Measurements from ENCODE around the gene GJC2.

The GJC2 gene

DNA sequence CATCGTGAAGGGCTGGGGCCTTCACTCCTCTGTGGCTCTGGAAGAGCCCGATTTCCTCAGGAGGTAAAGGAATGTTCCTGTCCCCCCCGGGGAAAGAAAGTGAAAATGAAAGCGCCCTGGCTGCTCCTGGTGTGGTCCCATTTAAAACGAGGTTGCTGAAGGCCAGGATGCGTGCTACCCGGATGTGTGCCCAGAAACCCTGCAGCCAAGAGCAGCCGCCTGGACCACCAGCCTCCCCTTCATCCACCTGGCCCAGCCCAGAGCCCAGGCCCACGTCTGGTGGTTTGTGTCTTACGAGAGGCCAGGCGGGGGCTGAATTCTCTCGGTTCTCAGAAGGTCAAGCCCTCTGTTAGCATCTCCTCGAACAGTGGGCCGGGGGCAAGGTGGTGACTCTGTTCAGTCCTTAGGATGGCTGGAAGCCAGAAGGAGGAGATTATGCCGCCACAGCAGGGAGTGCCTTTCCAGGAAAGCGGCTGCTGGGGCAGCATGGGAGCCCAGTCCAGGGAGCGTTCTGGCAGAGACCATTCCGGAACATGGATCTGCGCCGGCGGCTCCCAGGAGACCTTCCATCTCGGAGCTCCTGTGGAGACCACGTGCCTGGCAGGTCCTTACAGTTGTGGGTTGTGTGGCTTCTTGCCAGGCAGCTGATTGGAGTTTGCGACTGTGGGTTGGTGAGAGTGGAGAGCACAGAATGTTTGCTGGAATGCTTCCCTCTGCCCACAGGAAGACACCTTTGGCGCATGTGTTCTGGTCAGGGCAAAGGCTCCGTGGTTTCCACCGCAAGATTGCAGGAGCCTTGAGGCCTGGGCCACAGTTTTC, 8.3 kb upstream of the GJC2 start:
- no peak for TF ChIP-seq TEAD4 (IDR thresholded peaks at IDR 0.05)
- TF ChIP-seq, protein P1, sequence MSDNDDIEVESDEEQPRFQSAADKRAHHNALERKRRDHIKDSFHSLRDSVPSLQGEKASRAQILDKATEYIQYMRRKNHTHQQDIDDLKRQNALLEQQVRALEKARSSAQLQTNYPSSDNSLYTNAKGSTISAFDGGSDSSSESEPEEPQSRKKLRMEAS (IDR thresholded peaks at IDR 0.05): no peak
- no peak for TF ChIP-seq TCF12 (IDR thresholded peaks at IDR 0.05; ENCODE audit: low read depth)
- TF ChIP-seq, protein P2, sequence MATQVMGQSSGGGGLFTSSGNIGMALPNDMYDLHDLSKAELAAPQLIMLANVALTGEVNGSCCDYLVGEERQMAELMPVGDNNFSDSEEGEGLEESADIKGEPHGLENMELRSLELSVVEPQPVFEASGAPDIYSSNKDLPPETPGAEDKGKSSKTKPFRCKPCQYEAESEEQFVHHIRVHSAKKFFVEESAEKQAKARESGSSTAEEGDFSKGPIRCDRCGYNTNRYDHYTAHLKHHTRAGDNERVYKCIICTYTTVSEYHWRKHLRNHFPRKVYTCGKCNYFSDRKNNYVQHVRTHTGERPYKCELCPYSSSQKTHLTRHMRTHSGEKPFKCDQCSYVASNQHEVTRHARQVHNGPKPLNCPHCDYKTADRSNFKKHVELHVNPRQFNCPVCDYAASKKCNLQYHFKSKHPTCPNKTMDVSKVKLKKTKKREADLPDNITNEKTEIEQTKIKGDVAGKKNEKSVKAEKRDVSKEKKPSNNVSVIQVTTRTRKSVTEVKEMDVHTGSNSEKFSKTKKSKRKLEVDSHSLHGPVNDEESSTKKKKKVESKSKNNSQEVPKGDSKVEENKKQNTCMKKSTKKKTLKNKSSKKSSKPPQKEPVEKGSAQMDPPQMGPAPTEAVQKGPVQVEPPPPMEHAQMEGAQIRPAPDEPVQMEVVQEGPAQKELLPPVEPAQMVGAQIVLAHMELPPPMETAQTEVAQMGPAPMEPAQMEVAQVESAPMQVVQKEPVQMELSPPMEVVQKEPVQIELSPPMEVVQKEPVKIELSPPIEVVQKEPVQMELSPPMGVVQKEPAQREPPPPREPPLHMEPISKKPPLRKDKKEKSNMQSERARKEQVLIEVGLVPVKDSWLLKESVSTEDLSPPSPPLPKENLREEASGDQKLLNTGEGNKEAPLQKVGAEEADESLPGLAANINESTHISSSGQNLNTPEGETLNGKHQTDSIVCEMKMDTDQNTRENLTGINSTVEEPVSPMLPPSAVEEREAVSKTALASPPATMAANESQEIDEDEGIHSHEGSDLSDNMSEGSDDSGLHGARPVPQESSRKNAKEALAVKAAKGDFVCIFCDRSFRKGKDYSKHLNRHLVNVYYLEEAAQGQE (IDR thresholded peaks at IDR 0.05; ENCODE audit: low read depth): no peak
- no peak for TF ChIP-seq EP300 (IDR thresholded peaks at IDR 0.05; ENCODE audit: borderline replicate concordance)
- no peak for TF ChIP-seq YY1 (IDR thresholded peaks at IDR 0.05; ENCODE audit: low read depth)
- TF ChIP-seq ZBTB7A (IDR thresholded peaks at IDR 0.05; ENCODE audit: low read depth): no peak
- TF ChIP-seq RAD21 (IDR thresholded peaks at IDR 0.05; ENCODE audit: low read depth): no peak
- TF ChIP-seq EGR1 (IDR thresholded peaks at IDR 0.05): no peak
- TF ChIP-seq TAF1 (IDR thresholded peaks at IDR 0.05; ENCODE audit: low read depth): no peak
- no peak for TF ChIP-seq CEBPB (IDR thresholded peaks at IDR 0.05)
- no peak for TF ChIP-seq CREB1 (IDR thresholded peaks at IDR 0.05; ENCODE audit: low read depth)
- TF ChIP-seq, protein P3, sequence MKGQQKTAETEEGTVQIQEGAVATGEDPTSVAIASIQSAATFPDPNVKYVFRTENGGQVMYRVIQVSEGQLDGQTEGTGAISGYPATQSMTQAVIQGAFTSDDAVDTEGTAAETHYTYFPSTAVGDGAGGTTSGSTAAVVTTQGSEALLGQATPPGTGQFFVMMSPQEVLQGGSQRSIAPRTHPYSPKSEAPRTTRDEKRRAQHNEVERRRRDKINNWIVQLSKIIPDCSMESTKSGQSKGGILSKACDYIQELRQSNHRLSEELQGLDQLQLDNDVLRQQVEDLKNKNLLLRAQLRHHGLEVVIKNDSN (IDR thresholded peaks at IDR 0.05): no peak
- TF ChIP-seq FOXM1 (IDR thresholded peaks at IDR 0.05; ENCODE audit: borderline replicate concordance, low read depth): no peak
- TF ChIP-seq NFIC (IDR thresholded peaks at IDR 0.05): no peak

DNA sequence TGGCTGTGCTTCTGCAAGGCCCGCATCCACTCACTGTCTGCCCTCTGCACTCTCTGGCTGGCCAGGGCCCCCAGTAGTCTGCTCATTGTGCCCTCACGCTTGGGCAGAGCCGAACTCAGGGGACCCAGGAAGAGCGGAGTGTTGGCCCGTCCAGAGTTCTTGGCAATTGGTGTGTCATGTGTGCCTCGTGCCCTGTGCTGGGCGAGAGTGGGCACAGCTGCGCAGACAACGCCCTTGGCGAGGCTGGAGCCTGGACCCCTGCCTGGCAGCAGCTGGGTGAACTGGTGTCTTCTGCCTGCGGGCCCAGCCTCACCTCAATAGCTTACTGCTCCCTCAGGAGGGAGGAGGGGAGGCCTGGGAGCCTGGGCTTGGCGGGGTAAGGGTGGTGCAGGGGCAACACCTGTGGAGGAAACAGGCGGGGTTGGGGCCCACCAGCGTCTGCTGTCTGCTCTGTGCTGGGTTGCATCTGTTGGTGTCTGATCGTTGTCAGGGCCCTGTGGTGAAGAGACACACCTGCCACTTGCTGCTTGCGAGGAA, 7.5 kb upstream of the GJC2 start:
- TF ChIP-seq, protein P3 (IDR thresholded peaks at IDR 0.05): no peak
- TF ChIP-seq, protein P1 (IDR thresholded peaks at IDR 0.05): no peak
- TF ChIP-seq EGR1 (IDR thresholded peaks at IDR 0.05): no peak

DNA sequence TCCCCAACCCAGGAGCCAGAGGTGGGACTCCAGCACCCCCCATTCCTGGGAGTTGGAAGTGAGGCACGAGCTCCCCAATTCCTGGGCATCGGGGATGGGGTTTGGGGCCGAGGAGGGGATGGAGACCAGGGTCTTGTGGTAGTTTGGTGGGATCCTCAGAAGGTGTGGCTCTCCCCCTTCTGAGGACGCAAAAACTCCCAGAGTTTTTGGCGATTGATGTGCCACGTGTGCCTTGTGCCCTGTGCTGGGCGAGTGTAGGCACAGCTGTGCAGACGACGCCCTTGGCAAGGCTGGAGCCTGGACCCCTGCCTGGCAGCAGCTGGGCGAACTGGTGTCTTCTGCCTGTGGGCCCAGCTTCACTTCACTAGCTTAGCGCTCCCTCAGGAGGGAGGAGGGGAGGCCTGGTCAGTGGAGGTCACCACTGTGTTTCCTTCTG, 7.0 kb upstream of the GJC2 start:
- TF ChIP-seq CEBPB (IDR thresholded peaks at IDR 0.05) (no peak), TEAD4 (IDR thresholded peaks at IDR 0.05) (no peak), YY1 (IDR thresholded peaks at IDR 0.05; ENCODE audit: low read depth) (no peak), RAD21 (IDR thresholded peaks at IDR 0.05; ENCODE audit: low read depth) (no peak), TCF12 (IDR thresholded peaks at IDR 0.05; ENCODE audit: low read depth) (no peak), CREB1 (IDR thresholded peaks at IDR 0.05; ENCODE audit: low read depth) (no peak), TAF1 (IDR thresholded peaks at IDR 0.05; ENCODE audit: low read depth) (no peak), EP300 (IDR thresholded peaks at IDR 0.05; ENCODE audit: borderline replicate concordance) (no peak)
- TF ChIP-seq, protein P2 (IDR thresholded peaks at IDR 0.05; ENCODE audit: low read depth): no peak

DNA sequence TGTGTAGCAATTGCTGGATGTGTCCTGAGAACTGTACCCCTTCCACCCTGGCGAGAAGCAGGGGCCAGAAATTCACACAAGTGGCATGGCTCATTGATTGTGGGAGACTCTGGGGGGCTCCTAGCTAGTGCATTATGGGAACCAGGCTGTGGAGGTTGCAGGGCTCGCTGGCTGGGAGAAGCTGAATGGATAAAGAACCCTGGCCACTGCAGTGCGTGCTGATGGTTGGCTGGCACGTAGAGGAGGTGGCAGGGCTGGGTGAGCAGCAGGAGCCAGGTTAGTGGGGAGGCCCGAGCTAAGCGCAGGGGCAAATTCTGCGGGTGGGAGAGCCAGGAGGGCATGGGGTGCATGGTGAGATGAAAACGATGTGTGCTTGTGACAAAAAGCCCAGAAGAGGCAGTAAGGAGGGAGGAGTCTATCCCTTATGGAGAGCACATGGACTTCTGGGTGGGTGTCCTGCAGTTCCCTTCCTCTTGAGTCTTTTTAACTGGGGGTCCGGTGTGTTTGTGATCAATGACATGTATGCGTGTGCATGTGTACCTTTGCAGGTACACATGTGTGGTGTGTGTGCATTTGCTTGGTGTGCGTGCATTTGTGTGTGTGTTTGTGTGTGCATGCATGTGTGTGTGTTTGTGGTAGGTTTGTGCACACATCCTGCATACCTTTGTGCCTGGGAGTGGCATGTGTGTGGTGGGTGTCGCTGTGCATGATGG, 6.1 kb upstream of the GJC2 start:
- TF ChIP-seq, protein P1 (IDR thresholded peaks at IDR 0.05): no peak
- TF ChIP-seq YY1 (IDR thresholded peaks at IDR 0.05; ENCODE audit: low read depth): no peak
- TF ChIP-seq NFIC (IDR thresholded peaks at IDR 0.05): no peak
- TF ChIP-seq, protein P2 (IDR thresholded peaks at IDR 0.05; ENCODE audit: low read depth): no peak
- no peak for TF ChIP-seq CEBPB (IDR thresholded peaks at IDR 0.05)
- TF ChIP-seq TAF1 (IDR thresholded peaks at IDR 0.05; ENCODE audit: low read depth): no peak
- TF ChIP-seq RAD21 (IDR thresholded peaks at IDR 0.05; ENCODE audit: low read depth): no peak
- TF ChIP-seq ZBTB7A (IDR thresholded peaks at IDR 0.05; ENCODE audit: low read depth): no peak
- no peak for TF ChIP-seq CREB1 (IDR thresholded peaks at IDR 0.05; ENCODE audit: low read depth)
- TF ChIP-seq, protein P3 (IDR thresholded peaks at IDR 0.05): no peak
- no peak for TF ChIP-seq EGR1 (IDR thresholded peaks at IDR 0.05)
- no peak for TF ChIP-seq FOXM1 (IDR thresholded peaks at IDR 0.05; ENCODE audit: borderline replicate concordance, low read depth)
- no peak for TF ChIP-seq TEAD4 (IDR thresholded peaks at IDR 0.05)
- no peak for TF ChIP-seq TCF12 (IDR thresholded peaks at IDR 0.05; ENCODE audit: low read depth)
- TF ChIP-seq EP300 (IDR thresholded peaks at IDR 0.05; ENCODE audit: borderline replicate concordance): no peak
